Adrenal gland (tissue), 12 donors: ENCODE measurements around the gene TNFRSF12A. TPM values are rescaled to one million over a fixed set of nuclear protein-coding genes. Genes with fewer than 3 reads are reported as not detected.

Experiments
- DNase-seq, 7 donors: peaks; one replicate each; pipeline ENCODE4 v3.0.0-alpha.2; 2019 to 2020
- H3K27ac ChIP-seq, 5 donors: fragments of 200-600 bp; sonication (generic) in 4 of 5; 1 replicate in 3 of 5; 2 replicates in 2 of 5; pipeline versions ENCODE4 v1.5.1 to v1.8.0; 2016 to 2020; ENCODE audit warnings: mild to moderate bottlenecking in 1 of 5
- H3K27me3 ChIP-seq: fragments of 200-600 bp; 2 replicates; pipeline ENCODE4 v1.8.0; 2021
- H3K36me3 ChIP-seq, 2 donors: fragments of 200-600 bp; replicated peaks in 1 of 2; 1 replicate in 1 of 2; 2 replicates in 1 of 2; pipeline versions ENCODE4 v1.5.1 to v1.8.0; 2018 to 2022
- H3K4me1 ChIP-seq, 2 donors: fragments of 200-600 bp; replicated peaks in 1 of 2; 1 replicate in 1 of 2; 2 replicates in 1 of 2; pipeline versions ENCODE4 v1.5.1 to v1.8.0; 2018 to 2021
- H3K4me3 ChIP-seq, 4 donors: fragments of 200-600 bp; sonication (generic) in 3 of 4; one replicate each; pipeline ENCODE4 v1.5.1; 2016 to 2018
- H3K9me3 ChIP-seq, 3 donors: fragments of 200-600 bp; sonication (generic) in 1 of 3; replicated peaks in 1 of 3; 1 replicate in 2 of 3; 2 replicates in 1 of 3; pipeline versions ENCODE4 v1.5.1 to v1.8.0; 2016 to 2021
- CTCF ChIP-seq, 6 experiments: fragments of 450-650 bp in 4 of 6; fragments of 200-600 bp in 2 of 6; sonication (generic) in 1 of 6; IDR thresholded peaks; 1 replicate in 5 of 6; 2 replicates in 1 of 6; pipeline versions ENCODE4 v1.5.1 to v1.8.0; 2016 to 2021; ENCODE audit warnings: antibody characterized with exemption in 6 of 6, mild to moderate bottlenecking in 2 of 6, moderate library complexity in 1 of 6
- POLR2A ChIP-seq, 2 donors: fragments of 450-650 bp; IDR thresholded peaks; one replicate each; pipeline ENCODE4 v1.6.1; 2017; ENCODE audit warnings: antibody characterized with exemption in 2 of 2, mild to moderate bottlenecking in 2 of 2, moderate library complexity in 1 of 2
- WGBS, 4 donors: extraction: QIAGEN DNeasy Blood & Tissue Kit in 2 of 4; methylation state at CpG; one replicate each; pipeline versions ENCODE4 v1.1.5 to v1.1.7; 2013 to 2017; 5-methylcytosine and 5-hydroxymethylcytosine counted together
- intact Hi-C, 2 donors: fragments of 100-400 bp; cut with DNase I; formaldehyde crosslinking; loops; one replicate each; pipeline versions ENCODE4 v1.14.1 to v1.15.0; 2022 to 2023
- polyA plus RNA-seq, 3 donors: library from polyadenylated mRNA; stranded (reverse); fragments of 200-250 nt in 2 of 3; fragments of 350-450 nt in 1 of 3; fragmentation: Illumina TruSeq in 1 of 3; extraction: RNeasy Lipid Tissue Mini Kit (QIAGEN cat#74804) in 1 of 3; gene quantifications; one replicate each; pipeline ENCODE4 v1.2.3, GENCODE V29; 2013 to 2014
- total RNA-seq, 9 donors: library from RNA; depleted of rRNA in 4 of 9; stranded (reverse); fragments of >200 nt in 4 of 9; fragments of 120-200 nt in 1 of 9; fragmentation: NEBNext Ultra II Directional in 1 of 9; extraction: Animal tissue kit (Norgen Biotek cat#: 25700) in 1 of 9; gene quantifications; one replicate each; pipeline versions ENCODE4 v1.1.0 to v1.2.4, GENCODE V29; 2013 to 2023
- donor health status: healthy with polysubstance abuse.
- donor health status: Bipolar disorder and iron deficiency.
- donor health status: DM: yes; HTN: yes; CAD: no.
- donor health status: DM: no; HTN: no; CAD: no.
- donor health status: DM: no; HTN: no; CAD: no.
- donor health status: DM: yes; HTN: yes; CAD: no.

TNFRSF12A gene
- total and polyA plus RNA-seq, 12 donors = 8.8 to 175 (median 42.6) TPM

GRCh38 chr16:2971985-2972784 lies 48.0 kb upstream of the TNFRSF12A start:
- no peak overlapping the region for H3K4me3 ChIP-seq
- peaks cover 10% of the 10 kb centered on the region for H3K27me3 ChIP-seq
- DNase-seq = no peak
- H3K36me3 ChIP-seq = no peaks in the 10 kb centered on the region
- H3K9me3 ChIP-seq = no peaks in the 10 kb centered on the region
- TF ChIP-seq POLR2A (IDR thresholded peaks at IDR 0.05) (no peak), CTCF (IDR thresholded peaks at IDR 0.05) (no peak)
- no peak overlapping the region for H3K27ac ChIP-seq
- intact Hi-C loops = no loop called here
- WGBS, 4 donors = 68 to 82% (median 76%) methylated on average over 13 to 15 of the region's 15 CpGs
- H3K4me1 ChIP-seq = peaks cover 5 to 21% of the 10 kb centered on the region in 2 donors

- intact Hi-C loops = no loop called here
- no peak overlapping the region for H3K4me3 ChIP-seq
- 38 to 68% (median 52%) methylated on average over 3 to 5 of the region's 5 CpGs for WGBS, 4 donors
- peaks cover 5 to 21% of the 10 kb centered on the region in 2 donors for H3K4me1 ChIP-seq
- TF ChIP-seq POLR2A (IDR thresholded peaks at IDR 0.05) (no peak), CTCF (IDR thresholded peaks at IDR 0.05) (no peak)
- no peaks in the 10 kb centered on the region for H3K9me3 ChIP-seq
- DNase-seq = peak in 6 of 7 donors; percentile 46 to 70 (median 63)
- H3K27ac ChIP-seq = peak overlapping the region in 1 of 5 donors; percentile 16
- no peaks in the 10 kb centered on the region for H3K36me3 ChIP-seq
- peaks cover 1% of the 10 kb centered on the region for H3K27me3 ChIP-seq
These were observed 47.1 kb upstream of the TNFRSF12A start for GRCh38 chr16:2973093-2973492.

GRCh38 chr16:2973605-2974318 lies 46.4 kb upstream of the TNFRSF12A start:
- TF ChIP-seq POLR2A (IDR thresholded peaks at IDR 0.05) = no peak
- no peak for TF ChIP-seq CTCF (IDR thresholded peaks at IDR 0.05)
- intact Hi-C loops = no loop called here
- Histone ChIP-seq H3K27me3 (no peaks in the 10 kb centered on the region), H3K36me3 (no peaks in the 10 kb centered on the region), H3K27ac (no peak overlapping the region), H3K4me1 (peaks cover 5 to 17% of the 10 kb centered on the region in 2 donors), H3K9me3 (no peaks in the 10 kb centered on the region), H3K4me3 (no peak overlapping the region)
- DNase-seq = no peak
- 75 to 100% (median 78%) methylated on average over 2 to 17 of the region's 17 CpGs for WGBS, 4 donors

GRCh38 chr16:2974319-2975056 lies 45.7 kb upstream of the TNFRSF12A start:
- Histone ChIP-seq H3K27me3 (peaks cover 3% of the 10 kb centered on the region), H3K36me3 (no peaks in the 10 kb centered on the region), H3K27ac (no peak overlapping the region), H3K4me3 (no peak overlapping the region), H3K4me1 (peaks cover 5 to 16% of the 10 kb centered on the region in 2 donors), H3K9me3 (no peaks in the 10 kb centered on the region)
- TF ChIP-seq POLR2A (IDR thresholded peaks at IDR 0.05) (no peak), CTCF (IDR thresholded peaks at IDR 0.05) (no peak)
- intact Hi-C loops = no loop called here
- no peak for DNase-seq
- 82 to 90% (median 88%) methylated on average over 5 to 15 of the region's 15 CpGs for WGBS, 4 donors
